Loucy (cell line): ENCODE measurements around the gene TRAPPC4.

ENCODE experiments used
- H2AFZ ChIP-seq: fragments of 200-600 bp; sonication (generic); 2 replicates; pipeline ENCODE4 v1.6.0; 2016; ENCODE audit warnings: antibody characterized with exemption, mild to moderate bottlenecking, low read length, moderate library complexity
- H3F3A ChIP-seq: fragments of 200-600 bp; 2 replicates; pipeline ENCODE4 v1.6.0; 2016; ENCODE audit warnings: antibody characterized with exemption, low read depth, mild to moderate bottlenecking
- H3K27me3 ChIP-seq: fragments of 200-600 bp; sonication (generic); 2 replicates; pipeline ENCODE4 v1.6.1; 2014; ENCODE audit warnings: low read length, mild to moderate bottlenecking; ENCODE audit not compliant: insufficient read depth, poor library complexity, severe bottlenecking
- H3K36me3 ChIP-seq: fragments of 200-600 bp; sonication (generic); 2 replicates; pipeline ENCODE4 v1.6.1; 2016; ENCODE audit warnings: low read length; ENCODE audit not compliant: insufficient read depth
- H3K4me1 ChIP-seq: fragments of 200-600 bp; sonication (generic); 2 replicates; pipeline ENCODE4 v1.5.1; 2014; ENCODE audit warnings: low read length, mild to moderate bottlenecking; ENCODE audit not compliant: insufficient read depth, poor library complexity, severe bottlenecking
- H3K4me2 ChIP-seq: fragments of 200-600 bp; sonication (generic); 2 replicates; pipeline ENCODE4 v1.6.0; 2014; ENCODE audit warnings: antibody characterized with exemption, low read length, low read depth, mild to moderate bottlenecking; ENCODE audit not compliant: poor library complexity, severe bottlenecking
- H3K4me3 ChIP-seq: fragments of 200-600 bp; sonication (generic); 2 replicates; pipeline ENCODE4 v1.5.1; 2014; ENCODE audit warnings: low read length, mild to moderate bottlenecking, mixed read lengths; ENCODE audit not compliant: poor library complexity, severe bottlenecking
- H3K79me2 ChIP-seq: fragments of 200-600 bp; sonication (generic); 2 replicates; pipeline ENCODE4 v1.6.1; 2014; ENCODE audit warnings: low read length; ENCODE audit not compliant: insufficient read depth
- H3K9ac ChIP-seq: fragments of 200-600 bp; sonication (generic); 2 replicates; pipeline ENCODE4 v1.6.0; 2014; ENCODE audit warnings: mild to moderate bottlenecking, low read depth, low read length, moderate library complexity; ENCODE audit not compliant: poor library complexity, severe bottlenecking
- H3K9me2 ChIP-seq: fragments of 200-600 bp; sonication (generic); replicated peaks from 2 replicates; pipeline ENCODE4 v1.6.1; 2016; ENCODE audit warnings: low read depth, low read length, mixed read lengths
- H3K9me3 ChIP-seq: fragments of 200-600 bp; sonication (generic); 2 replicates; pipeline ENCODE4 v1.6.1; 2014; ENCODE audit warnings: mild to moderate bottlenecking, antibody characterized with exemption, low read length, low read depth; ENCODE audit not compliant: insufficient read depth
- H4K20me1 ChIP-seq: fragments of 200-600 bp; sonication (generic); 2 replicates; pipeline ENCODE4 v1.6.0; 2014; ENCODE audit warnings: antibody characterized with exemption, low read length, mild to moderate bottlenecking; ENCODE audit not compliant: insufficient read depth, poor library complexity, severe bottlenecking
- CTCF ChIP-seq: fragments of 200-600 bp; sonication (generic); conservative IDR thresholded peaks from 2 replicates; pipeline ENCODE4 v1.5.1; 2014; ENCODE audit warnings: mild to moderate bottlenecking, antibody characterized with exemption, low read length
- EZH2phosphoT487 ChIP-seq: fragments of 200-600 bp; IDR thresholded peaks from 2 replicates; pipeline ENCODE4 v1.6.1; 2018; ENCODE audit warnings: antibody characterized with exemption, mild to moderate bottlenecking, moderate library complexity, borderline replicate concordance

TRAPPC4 gene

GRCh38 chr11:119061256-119061655, 42.7 kb downstream of the TRAPPC4 start:
- no peak overlapping the region for H3K4me3 ChIP-seq
- H3K9me2 ChIP-seq = no peaks in the 10 kb centered on the region
- TF ChIP-seq CTCF = no peak
- no peak for TF ChIP-seq EZH2phosphoT487
- no peaks in the 10 kb centered on the region for H3K36me3 ChIP-seq
- H3K4me2 ChIP-seq = no peak overlapping the region
- peaks cover 13% of the 10 kb centered on the region for H3K4me1 ChIP-seq
- no peaks in the 10 kb centered on the region for H3K9me3 ChIP-seq
- no peak overlapping the region for H3K9ac ChIP-seq
- peaks cover 5% of the 10 kb centered on the region for H4K20me1 ChIP-seq
- H3K79me2 ChIP-seq = peaks cover 19% of the 10 kb centered on the region
- no peaks in the 10 kb centered on the region for H3F3A ChIP-seq
- no peak overlapping the region for H2AFZ ChIP-seq
- H3K27me3 ChIP-seq = peaks cover 6% of the 10 kb centered on the region

GRCh38 chr11:119062779-119063178, 44.2 kb downstream of the TRAPPC4 start:
- H3K9me3 ChIP-seq = no peaks in the 10 kb centered on the region
- no peaks in the 10 kb centered on the region for H3K36me3 ChIP-seq
- H3K4me1 ChIP-seq = peaks cover 20% of the 10 kb centered on the region
- peaks cover 13% of the 10 kb centered on the region for H3K79me2 ChIP-seq
- H3K4me3 ChIP-seq = no peak overlapping the region
- H3K27me3 ChIP-seq = no peaks in the 10 kb centered on the region
- H3K9ac ChIP-seq = no peak overlapping the region
- H2AFZ ChIP-seq = no peak overlapping the region
- H4K20me1 ChIP-seq = no peaks in the 10 kb centered on the region
- H3K9me2 ChIP-seq = no peaks in the 10 kb centered on the region
- TF ChIP-seq EZH2phosphoT487 (no peak), CTCF (no peak)
- H3K4me2 ChIP-seq = no peak overlapping the region
- no peaks in the 10 kb centered on the region for H3F3A ChIP-seq

GRCh38 chr11:119065369-119065768, 46.8 kb downstream of the TRAPPC4 start:
- H3K9ac ChIP-seq = no peak overlapping the region
- H3K9me2 ChIP-seq = no peaks in the 10 kb centered on the region
- H3K27me3 ChIP-seq = no peaks in the 10 kb centered on the region
- no peak overlapping the region for H2AFZ ChIP-seq
- no peaks in the 10 kb centered on the region for H3F3A ChIP-seq
- H3K79me2 ChIP-seq = peaks cover 22% of the 10 kb centered on the region
- H3K4me1 ChIP-seq = peaks cover 20% of the 10 kb centered on the region
- H3K9me3 ChIP-seq = no peaks in the 10 kb centered on the region
- no peaks in the 10 kb centered on the region for H3K36me3 ChIP-seq
- no peaks in the 10 kb centered on the region for H4K20me1 ChIP-seq
- H3K4me2 ChIP-seq = peak overlapping the region; percentile 29
- TF ChIP-seq CTCF = peak; percentile 72
- no peak for TF ChIP-seq EZH2phosphoT487
- H3K4me3 ChIP-seq = no peak overlapping the region
